Stomach smooth muscle (tissue), 2 donors: ENCODE results near the gene KRTAP4-5.
"Not testable (repeated sequence)": the region's sequence is repeated elsewhere in the genome, so short reads cannot be mapped to it uniquely, and the experiment has no call there.

ENCODE experiments used
- H3K27ac ChIP-seq: one replicate; pipeline ENCODE4 v1.7.0; 2013; ENCODE audit warnings: mild to moderate bottlenecking, low read length, inconsistent platforms
- H3K27me3 ChIP-seq, 2 donors: one replicate each; pipeline ENCODE4 v1.7.0; 2013; ENCODE audit warnings: low read length in 2 of 2; ENCODE audit not compliant: insufficient read depth in 2 of 2, control insufficient read depth in 1 of 2
- H3K36me3 ChIP-seq, 2 donors: one replicate each; pipeline ENCODE4 v1.7.0; 2013; ENCODE audit warnings: low read length in 2 of 2; ENCODE audit not compliant: control insufficient read depth in 2 of 2, insufficient read depth in 2 of 2
- H3K4me1 ChIP-seq: one replicate; pipeline ENCODE4 v1.7.0; 2013; ENCODE audit warnings: low read length; ENCODE audit not compliant: control insufficient read depth, insufficient read depth
- H3K4me3 ChIP-seq, 2 donors: one replicate each; pipeline ENCODE4 v1.7.0; 2013; ENCODE audit warnings: low read length in 2 of 2
- H3K9ac ChIP-seq, 2 donors: one replicate each; pipeline ENCODE4 v1.7.0; 2013; ENCODE audit warnings: low read length in 2 of 2, mild to moderate bottlenecking in 1 of 2
- H3K9me3 ChIP-seq, 2 donors: one replicate each; pipeline ENCODE4 v1.7.0; 2013; ENCODE audit warnings: low read length in 2 of 2; ENCODE audit not compliant: control insufficient read depth in 2 of 2
- donor health status: healthy.
- donor health status: Pancreatic carcinoma.

KRTAP4-5 gene

GRCh38 chr17:41176744-41177387 lies 27.2 kb upstream of the KRTAP4-5 start:
- no peaks in the 10 kb centered on the region for H3K9me3 ChIP-seq
- H3K4me3 ChIP-seq: no peak overlapping the region
- no peak overlapping the region for H3K9ac ChIP-seq
- no peaks in the 10 kb centered on the region for H3K36me3 ChIP-seq
- peaks cover 0 to 9% of the 10 kb centered on the region in 2 donors for H3K27me3 ChIP-seq
- H3K4me1 ChIP-seq: no peaks in the 10 kb centered on the region
- H3K27ac ChIP-seq: no peak overlapping the region

GRCh38 chr17:41171886-41172285 lies 22.3 kb upstream of the KRTAP4-5 start:
- Histone ChIP-seq H3K9ac (no peak overlapping the region), H3K27me3 (peaks cover 0 to 9% of the 10 kb centered on the region in 2 donors), H3K27ac (no peak overlapping the region), H3K36me3 (no peaks in the 10 kb centered on the region), H3K4me1 (no peaks in the 10 kb centered on the region), H3K4me3 (no peak overlapping the region), H3K9me3 (no peaks in the 10 kb centered on the region)

- no peaks in the 10 kb centered on the region for H3K4me1 ChIP-seq
- H3K36me3 ChIP-seq: no peaks in the 10 kb centered on the region
- no peaks in the 10 kb centered on the region for H3K9me3 ChIP-seq
- no peak within 1 kb of the TSS for H3K27ac ChIP-seq
- no peak within 1 kb of the TSS for H3K4me3 ChIP-seq
- no peak within 1 kb of the TSS for H3K9ac ChIP-seq
- H3K27me3 ChIP-seq: no peaks in the 10 kb centered on the region
These were observed 18.5 kb upstream of the KRTAP4-5 start, which contains the start of gene KRTAP4-3 for GRCh38 chr17:41168121-41168520. Gene KRTAP4-3, minus strand, starts transcription at chr17:41168221. Its CDS starts 49 bp downstream, at chr17:41168172.

GRCh38 chr17:41167561-41167960 lies 17.9 kb upstream of the KRTAP4-5 start:
- Histone ChIP-seq H3K9me3 (no peaks in the 10 kb centered on the region), H3K36me3 (no peaks in the 10 kb centered on the region), H3K4me1 (no peaks in the 10 kb centered on the region), H3K27ac (no peak overlapping the region), H3K4me3 (no peak overlapping the region), H3K27me3 (no peaks in the 10 kb centered on the region), H3K9ac (no peak overlapping the region)

GRCh38 chr17:41163828-41164227 lies 14.2 kb upstream of the KRTAP4-5 start:
- no peaks in the 10 kb centered on the region for H3K9me3 ChIP-seq
- no peak overlapping the region for H3K27ac ChIP-seq
- H3K36me3 ChIP-seq: no peaks in the 10 kb centered on the region
- H3K9ac ChIP-seq: no peak overlapping the region
- H3K4me1 ChIP-seq: no peaks in the 10 kb centered on the region
- no peak overlapping the region for H3K4me3 ChIP-seq
- H3K27me3 ChIP-seq: peaks cover 0 to 2% of the 10 kb centered on the region in 2 donors

- no peaks in the 10 kb centered on the region for H3K9me3 ChIP-seq
- H3K27ac ChIP-seq: no peak within 1 kb of the TSS
- no peaks in the 10 kb centered on the region for H3K36me3 ChIP-seq
- H3K27me3 ChIP-seq: peaks cover 0 to 2% of the 10 kb centered on the region in 2 donors
- no peak within 1 kb of the TSS for H3K9ac ChIP-seq
- no peaks in the 10 kb centered on the region for H3K4me1 ChIP-seq
- no peak within 1 kb of the TSS for H3K4me3 ChIP-seq
These were observed 11.0 kb upstream of the KRTAP4-5 start, which contains the start of gene KRTAP4-4 for GRCh38 chr17:41160648-41161047. Gene KRTAP4-4, minus strand, starts transcription at chr17:41160748. Its CDS starts 57 bp downstream, at chr17:41160691.

GRCh38 chr17:41160190-41160589 lies 10.6 kb upstream of the KRTAP4-5 start:
- H3K9ac ChIP-seq, H3K9me3 ChIP-seq, H3K4me3 ChIP-seq, H3K27me3 ChIP-seq, H3K4me1 ChIP-seq, H3K36me3 ChIP-seq, H3K27ac ChIP-seq: not testable (repeated sequence)

- H3K9ac ChIP-seq: no peak overlapping the region
- H3K27me3 ChIP-seq: no peaks in the 10 kb centered on the region
- H3K27ac ChIP-seq: no peak overlapping the region
- H3K4me3 ChIP-seq: no peak overlapping the region
- H3K4me1 ChIP-seq: no peaks in the 10 kb centered on the region
- no peaks in the 10 kb centered on the region for H3K36me3 ChIP-seq
- no peaks in the 10 kb centered on the region for H3K9me3 ChIP-seq
These were observed 4.2 kb upstream of the KRTAP4-5 start for GRCh38 chr17:41153856-41154255.

- Histone ChIP-seq H3K36me3 (no peaks in the 10 kb centered on the region), H3K9ac (no peak overlapping the region), H3K4me3 (no peak overlapping the region), H3K27me3 (no peaks in the 10 kb centered on the region), H3K27ac (no peak overlapping the region), H3K4me1 (no peaks in the 10 kb centered on the region), H3K9me3 (no peaks in the 10 kb centered on the region)
These were observed 1.9 kb upstream of the KRTAP4-5 start for GRCh38 chr17:41151525-41151924.

GRCh38 chr17:41150026-41150425 lies 401 bp upstream of the KRTAP4-5 start:
- Histone ChIP-seq H3K36me3 (no peaks in the 10 kb centered on the region), H3K27me3 (no peaks in the 10 kb centered on the region), H3K4me1 (no peaks in the 10 kb centered on the region), H3K9ac (no peak overlapping the region), H3K27ac (no peak overlapping the region), H3K9me3 (no peaks in the 10 kb centered on the region), H3K4me3 (no peak overlapping the region)

- H3K4me1 ChIP-seq, H3K27ac ChIP-seq, H3K4me3 ChIP-seq, H3K9me3 ChIP-seq, H3K9ac ChIP-seq, H3K27me3 ChIP-seq, H3K36me3 ChIP-seq: not testable (repeated sequence)
These were observed 514 bp downstream of the KRTAP4-5 start for GRCh38 chr17:41148971-41149651.
